K562 (cell line): ENCODE data around the gene EDEM1. TPM values are rescaled to one million over a fixed set of nuclear protein-coding genes. Genes with fewer than 3 reads are reported as not detected.

ENCODE experiments used
- CBFA2T2 ChIP-seq: fragments of 450-650 bp; conservative IDR thresholded peaks from 2 replicates; pipeline ENCODE4 v1.6.1; 2017; ENCODE audit warnings: mild to moderate bottlenecking
- CC2D1A ChIP-seq: fragments of 450-650 bp; IDR thresholded peaks from 2 replicates; pipeline ENCODE4 v1.6.1; 2017; ENCODE audit warnings: mild to moderate bottlenecking
- CEBPB ChIP-seq: fragments of 450-650 bp; IDR thresholded peaks from 2 replicates; pipeline ENCODE4 v1.6.1; 2016; ENCODE audit warnings: missing genetic modification characterization, missing compliant biosample characterization
- EWSR1 ChIP-seq: fragments of 450-650 bp; IDR thresholded peaks from 2 replicates; pipeline ENCODE4 v1.6.1; 2018; ENCODE audit warnings: borderline replicate concordance, mild to moderate bottlenecking, low read depth, moderate library complexity; ENCODE audit not compliant: partially characterized antibody
- FOSL1 ChIP-seq: fragments of 200-800 bp; sonication (Bioruptor generic); conservative IDR thresholded peaks from 2 replicates; pipeline ENCODE4 v1.6.1; 2016; ENCODE audit warnings: missing genetic modification characterization, missing compliant biosample characterization
- FOXJ3 ChIP-seq: sonication (generic); formaldehyde crosslinking; IDR thresholded peaks from 2 replicates; pipeline ENCODE4 v1.4.0; 2020; ENCODE audit warnings: mild to moderate bottlenecking, missing genetic modification reagents
- FOXK2 ChIP-seq, 2 experiments: fragments of 450-650 bp; IDR thresholded peaks in 1 of 2; conservative IDR thresholded peaks in 1 of 2; 2 replicates each; pipeline ENCODE4 v1.6.1; 2016; ENCODE audit warnings: low read depth in 2 of 2, mild to moderate bottlenecking in 1 of 2
- GTF2E2 ChIP-seq: fragments of 200-800 bp; sonication (Bioruptor generic); IDR thresholded peaks from 2 replicates; pipeline ENCODE4 v1.6.1; 2016; ENCODE audit warnings: missing genetic modification characterization, missing compliant biosample characterization
- HEY1 ChIP-seq: fragments of 250-450 bp; sonication (Bioruptor Pico); IDR thresholded peaks from 2 replicates; pipeline ENCODE4 v1.5.0; 2020; ENCODE audit warnings: mild to moderate bottlenecking, moderate library complexity, borderline replicate concordance
- MAFG ChIP-seq: fragments of 450-650 bp; conservative IDR thresholded peaks from 2 replicates; pipeline ENCODE4 v1.6.1; 2016; ENCODE audit warnings: missing genetic modification characterization, missing compliant biosample characterization
- MAFK ChIP-seq: IDR thresholded peaks from 2 replicates; pipeline ENCODE4 v1.6.1; 2011; ENCODE audit warnings: low read length, improper control_type of control experiment
- MCM3 ChIP-seq: fragments of 450-650 bp; IDR thresholded peaks from 2 replicates; pipeline ENCODE4 v1.6.1; 2016
- MCM5 ChIP-seq: fragments of 450-650 bp; IDR thresholded peaks from 2 replicates; pipeline ENCODE4 v1.6.1; 2016; ENCODE audit warnings: low read depth
- NEUROD1 ChIP-seq: fragments of 150-350 bp; IDR thresholded peaks from 2 replicates; pipeline ENCODE4 v1.6.1; 2014; ENCODE audit warnings: borderline replicate concordance, low read length, low read depth; ENCODE audit not compliant: partially characterized antibody
- NFXL1 ChIP-seq: fragments of 450-650 bp; formaldehyde crosslinking; IDR thresholded peaks from 2 replicates; pipeline ENCODE4 v1.4.0; 2021; ENCODE audit warnings: mild to moderate bottlenecking
- PHB ChIP-seq: fragments of 250-450 bp; sonication (Bioruptor Pico); IDR thresholded peaks from 2 replicates; pipeline ENCODE4 v1.5.0; 2021
- SIX5 ChIP-seq, 2 experiments: IDR thresholded peaks; 2 replicates each; pipeline ENCODE4 v1.6.1; 2011; ENCODE audit warnings: low read length in 2 of 2, borderline replicate concordance in 1 of 2, low read depth in 1 of 2, mild to moderate bottlenecking in 1 of 2, moderate library complexity in 1 of 2; ENCODE audit not compliant: insufficient read depth in 1 of 2
- TEAD4 ChIP-seq, 2 experiments: sonication (generic) in 1 of 2; formaldehyde crosslinking in 1 of 2; IDR thresholded peaks; 2 replicates each; pipeline versions ENCODE4 v1.6.1 to v1.8.0; 2012 to 2022; ENCODE audit warnings: borderline replicate concordance in 1 of 2, inconsistent platforms in 1 of 2, low read length in 1 of 2, mild to moderate bottlenecking in 1 of 2, missing genetic modification reagents in 1 of 2
- ZBTB17 ChIP-seq: fragments of 450-650 bp; formaldehyde crosslinking; IDR thresholded peaks from 2 replicates; pipeline ENCODE4 v1.4.0; 2020; ENCODE audit warnings: mild to moderate bottlenecking
- ZNF24 ChIP-seq: fragments of 450-650 bp; IDR thresholded peaks from 2 replicates; pipeline ENCODE4 v1.6.1; 2016
- ZNF354B ChIP-seq: fragments of 250-450 bp; sonication (Bioruptor Pico); IDR thresholded peaks from 2 replicates; pipeline ENCODE4 v1.4.0; 2020
- ZNF384 ChIP-seq: IDR thresholded peaks from 2 replicates; pipeline ENCODE4 v1.6.1; 2012; ENCODE audit warnings: low read depth, low read length, improper control_type of control experiment
- ZNF507 ChIP-seq: conservative IDR thresholded peaks from 2 replicates; pipeline ENCODE4 v1.6.1; 2017; ENCODE audit warnings: missing genetic modification characterization, missing compliant biosample characterization
- ZNF561 ChIP-seq: fragments of 450-650 bp; formaldehyde crosslinking; conservative IDR thresholded peaks from 2 replicates; pipeline ENCODE4 v1.4.0; 2020; ENCODE audit warnings: mild to moderate bottlenecking, moderate library complexity
- polyA plus RNA-seq, 8 experiments: library from polyadenylated mRNA; depleted of rRNA in 4 of 8; stranded (reverse) in 5 of 8; unstranded in 3 of 8; fragments of >200 nt; fragmentation: Nextera tagmentation in 2 of 8; fragmentation: Illumina TruSeq in 1 of 8; extraction: Ambion mirVana in 2 of 8; extraction: Trizol in 1 of 8; gene quantifications; 2 replicates each; pipeline versions ENCODE4 v1.2.1 to v1.2.3, GENCODE V29; 2011 to 2014; ENCODE audit warnings: inconsistent platforms in 1 of 8, missing spikeins in 1 of 8
- total RNA-seq, 7 experiments: library from RNA; depleted of rRNA in 6 of 7; stranded (reverse); fragments of >200 nt in 6 of 7; fragmentation: Illumina TruSeq in 2 of 7; extraction: Trizol in 2 of 7; gene quantifications; 2 replicates each; pipeline versions ENCODE4 v1.2.1 to v1.2.3, GENCODE V29; 2011 to 2021; ENCODE audit warnings: low replicate concordance in 1 of 7
- TF ChIP-seq, protein P1 (sequence below), 2 experiments: fragments of 450-650 bp in 1 of 2; IDR thresholded peaks; 2 replicates each; pipeline ENCODE4 v1.6.1; 2011 to 2017; ENCODE audit warnings: low read depth in 2 of 2, antibody characterized with exemption in 1 of 2, borderline replicate concordance in 1 of 2, low read length in 1 of 2, mild to moderate bottlenecking in 1 of 2, mixed read lengths in 1 of 2; ENCODE audit not compliant: control insufficient read depth in 1 of 2
- TF ChIP-seq, protein P2 (sequence below): fragments of 250-450 bp; sonication (Bioruptor Pico); IDR thresholded peaks from 2 replicates; pipeline ENCODE4 v1.4.0; 2020; ENCODE audit warnings: mild to moderate bottlenecking, moderate library complexity

Gene EDEM1
- total and polyA plus RNA-seq, 9 of the 15 experiments (the other 6 are each of a cell fraction or from before 2014, with no cell fraction given) = 6.2 to 36.7 (median 14.3) TPM

DNA sequence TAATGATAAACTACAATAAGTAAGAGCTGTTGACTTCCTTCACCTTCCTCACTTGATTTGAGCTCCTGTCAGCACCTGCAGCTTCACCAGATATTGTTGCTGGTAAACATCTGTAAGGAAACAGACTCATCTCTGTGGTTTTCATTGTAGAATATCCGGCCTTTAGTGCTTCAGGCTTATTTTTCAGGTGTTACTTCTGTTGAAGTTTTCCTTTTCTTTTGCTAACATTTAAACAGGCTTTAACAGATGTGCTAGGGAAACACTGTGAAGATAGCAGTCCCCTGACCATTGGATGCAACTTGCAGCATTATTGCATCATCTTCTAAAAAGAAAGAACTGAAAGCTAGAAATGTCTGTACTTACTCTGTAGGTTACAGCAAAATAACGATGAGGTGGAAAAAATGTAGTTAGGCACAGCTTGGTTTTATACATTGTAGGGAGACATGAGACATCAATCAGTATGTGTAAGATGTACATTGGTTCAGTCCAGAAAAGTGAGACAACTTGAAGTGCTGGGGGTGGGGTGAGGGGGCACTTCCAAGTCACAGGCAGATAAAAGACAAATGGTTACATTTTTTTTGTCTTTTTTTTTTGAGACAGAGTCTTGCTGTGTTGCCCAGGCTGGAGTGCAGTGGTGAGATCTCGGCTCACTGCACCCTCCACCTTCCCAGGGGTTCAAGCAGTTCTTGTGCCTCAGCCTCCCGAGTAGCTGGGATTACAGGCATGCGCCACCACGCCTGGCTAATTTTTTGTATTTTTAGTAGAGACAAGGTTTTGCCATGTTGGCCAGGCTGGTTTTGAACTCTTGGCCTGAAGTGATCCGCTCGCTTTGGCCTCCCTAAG is 10.2 kb downstream of the EDEM1 start (continued):
- TF ChIP-seq, protein P1, sequence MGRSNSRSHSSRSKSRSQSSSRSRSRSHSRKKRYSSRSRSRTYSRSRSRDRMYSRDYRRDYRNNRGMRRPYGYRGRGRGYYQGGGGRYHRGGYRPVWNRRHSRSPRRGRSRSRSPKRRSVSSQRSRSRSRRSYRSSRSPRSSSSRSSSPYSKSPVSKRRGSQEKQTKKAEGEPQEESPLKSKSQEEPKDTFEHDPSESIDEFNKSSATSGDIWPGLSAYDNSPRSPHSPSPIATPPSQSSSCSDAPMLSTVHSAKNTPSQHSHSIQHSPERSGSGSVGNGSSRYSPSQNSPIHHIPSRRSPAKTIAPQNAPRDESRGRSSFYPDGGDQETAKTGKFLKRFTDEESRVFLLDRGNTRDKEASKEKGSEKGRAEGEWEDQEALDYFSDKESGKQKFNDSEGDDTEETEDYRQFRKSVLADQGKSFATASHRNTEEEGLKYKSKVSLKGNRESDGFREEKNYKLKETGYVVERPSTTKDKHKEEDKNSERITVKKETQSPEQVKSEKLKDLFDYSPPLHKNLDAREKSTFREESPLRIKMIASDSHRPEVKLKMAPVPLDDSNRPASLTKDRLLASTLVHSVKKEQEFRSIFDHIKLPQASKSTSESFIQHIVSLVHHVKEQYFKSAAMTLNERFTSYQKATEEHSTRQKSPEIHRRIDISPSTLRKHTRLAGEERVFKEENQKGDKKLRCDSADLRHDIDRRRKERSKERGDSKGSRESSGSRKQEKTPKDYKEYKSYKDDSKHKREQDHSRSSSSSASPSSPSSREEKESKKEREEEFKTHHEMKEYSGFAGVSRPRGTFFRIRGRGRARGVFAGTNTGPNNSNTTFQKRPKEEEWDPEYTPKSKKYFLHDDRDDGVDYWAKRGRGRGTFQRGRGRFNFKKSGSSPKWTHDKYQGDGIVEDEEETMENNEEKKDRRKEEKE (IDR thresholded peaks at IDR 0.05; ENCODE audit: borderline replicate concordance in 1 of 2, control insufficient read depth in 1 of 2, low read depth in 2 of 2, low read length in 1 of 2) = no peak
- no peak for TF ChIP-seq PHB
- TF ChIP-seq FOXK2 (conservative IDR thresholded peaks at IDR 0.05 in 1 of 2, IDR thresholded peaks at IDR 0.05 in 1 of 2; ENCODE audit: low read depth in 2 of 2) = no peak
- no peak for TF ChIP-seq NEUROD1
- no peak for TF ChIP-seq FOXJ3 (CRISPR knock-in tag)
- TF ChIP-seq GTF2E2 = peak; percentile 78
- TF ChIP-seq MAFK = no peak
- no peak for TF ChIP-seq ZNF507 (tag)
- TF ChIP-seq FOSL1 (tag) = no peak
- peak; percentile 82 for TF ChIP-seq ZNF354B (CRISPR knock-in tag)
- TF ChIP-seq MCM3 = no peak
- no peak for TF ChIP-seq CBFA2T2
- peak; percentile 67; the same call in 1 of the 2 replicates for TF ChIP-seq ZNF24
- TF ChIP-seq, protein P2, sequence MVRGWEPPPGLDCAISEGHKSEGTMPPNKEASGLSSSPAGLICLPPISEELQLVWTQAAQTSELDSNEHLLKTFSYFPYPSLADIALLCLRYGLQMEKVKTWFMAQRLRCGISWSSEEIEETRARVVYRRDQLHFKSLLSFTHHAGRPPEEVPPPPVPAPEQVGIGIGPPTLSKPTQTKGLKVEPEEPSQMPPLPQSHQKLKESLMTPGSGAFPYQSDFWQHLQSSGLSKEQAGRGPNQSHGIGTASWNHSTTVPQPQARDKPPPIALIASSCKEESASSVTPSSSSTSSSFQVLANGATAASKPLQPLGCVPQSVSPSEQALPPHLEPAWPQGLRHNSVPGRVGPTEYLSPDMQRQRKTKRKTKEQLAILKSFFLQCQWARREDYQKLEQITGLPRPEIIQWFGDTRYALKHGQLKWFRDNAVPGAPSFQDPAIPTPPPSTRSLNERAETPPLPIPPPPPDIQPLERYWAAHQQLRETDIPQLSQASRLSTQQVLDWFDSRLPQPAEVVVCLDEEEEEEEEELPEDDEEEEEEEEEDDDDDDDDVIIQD = no peak
- TF ChIP-seq SIX5 (IDR thresholded peaks at IDR 0.05; ENCODE audit: borderline replicate concordance in 1 of 2, insufficient read depth in 1 of 2, low read depth in 1 of 2, low read length in 2 of 2) = no peak
- TF ChIP-seq HEY1 = 0 out of 2 replicates have a peak, but pooled peaks have one; percentile 9
- no peak for TF ChIP-seq EWSR1
- TF ChIP-seq ZBTB17 (CRISPR knock-in tag) = peak; percentile 34
- TF ChIP-seq CC2D1A = no peak
- no peak for TF ChIP-seq MCM5
- TF ChIP-seq MAFG (tag) = no peak
- TF ChIP-seq ZNF561 = no peak
- TF ChIP-seq TEAD4 (IDR thresholded peaks at IDR 0.05; ENCODE audit: low read length) = no peak; the same call in 1 of the 2 replicates
- TF ChIP-seq TEAD4 (CRISPR knock-in tag; IDR thresholded peaks at IDR 0.05; ENCODE audit: borderline replicate concordance) = no peak
- TF ChIP-seq NFXL1 (CRISPR knock-in tag) = no peak
- no peak for TF ChIP-seq ZNF384
- peak; percentile 99 for TF ChIP-seq CEBPB (tag)
